ENCODE measurements around the gene PIK3R4.

The PIK3R4 gene

DNA sequence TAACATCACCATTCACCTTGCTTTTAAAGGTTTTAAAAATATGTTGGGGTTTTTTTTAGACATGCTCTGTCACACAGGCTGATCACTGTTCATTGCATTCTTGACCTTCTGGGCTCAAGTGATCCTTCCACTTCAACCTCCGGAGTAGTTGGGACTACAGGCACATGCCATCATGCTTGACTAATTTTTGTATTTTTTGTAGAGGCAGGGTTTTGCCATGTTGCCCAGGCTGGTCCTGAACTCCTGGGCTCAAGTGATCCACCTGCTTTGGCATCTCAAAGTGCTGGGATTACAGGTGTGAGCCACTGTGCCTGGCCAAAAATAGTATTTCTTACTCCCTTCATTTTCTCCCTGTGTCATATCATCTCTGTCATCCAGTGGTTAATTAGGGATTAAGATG lies 101.4 kb downstream of the PIK3R4 start:
- TF ChIP-seq, protein P1, sequence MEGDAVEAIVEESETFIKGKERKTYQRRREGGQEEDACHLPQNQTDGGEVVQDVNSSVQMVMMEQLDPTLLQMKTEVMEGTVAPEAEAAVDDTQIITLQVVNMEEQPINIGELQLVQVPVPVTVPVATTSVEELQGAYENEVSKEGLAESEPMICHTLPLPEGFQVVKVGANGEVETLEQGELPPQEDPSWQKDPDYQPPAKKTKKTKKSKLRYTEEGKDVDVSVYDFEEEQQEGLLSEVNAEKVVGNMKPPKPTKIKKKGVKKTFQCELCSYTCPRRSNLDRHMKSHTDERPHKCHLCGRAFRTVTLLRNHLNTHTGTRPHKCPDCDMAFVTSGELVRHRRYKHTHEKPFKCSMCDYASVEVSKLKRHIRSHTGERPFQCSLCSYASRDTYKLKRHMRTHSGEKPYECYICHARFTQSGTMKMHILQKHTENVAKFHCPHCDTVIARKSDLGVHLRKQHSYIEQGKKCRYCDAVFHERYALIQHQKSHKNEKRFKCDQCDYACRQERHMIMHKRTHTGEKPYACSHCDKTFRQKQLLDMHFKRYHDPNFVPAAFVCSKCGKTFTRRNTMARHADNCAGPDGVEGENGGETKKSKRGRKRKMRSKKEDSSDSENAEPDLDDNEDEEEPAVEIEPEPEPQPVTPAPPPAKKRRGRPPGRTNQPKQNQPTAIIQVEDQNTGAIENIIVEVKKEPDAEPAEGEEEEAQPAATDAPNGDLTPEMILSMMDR (IDR thresholded peaks at IDR 0.05; ENCODE audit: low read depth, low read length): no peak
- DNase-seq (ENCODE audit: low read depth, low spot score): no peak
- in situ Hi-C loops (cut with HindIII; ENCODE audit: low sequenced_read_pairs): no loop called here
- no peak overlapping the region for H3K4me3 ChIP-seq (ENCODE audit: low read depth, low read length)

DNA sequence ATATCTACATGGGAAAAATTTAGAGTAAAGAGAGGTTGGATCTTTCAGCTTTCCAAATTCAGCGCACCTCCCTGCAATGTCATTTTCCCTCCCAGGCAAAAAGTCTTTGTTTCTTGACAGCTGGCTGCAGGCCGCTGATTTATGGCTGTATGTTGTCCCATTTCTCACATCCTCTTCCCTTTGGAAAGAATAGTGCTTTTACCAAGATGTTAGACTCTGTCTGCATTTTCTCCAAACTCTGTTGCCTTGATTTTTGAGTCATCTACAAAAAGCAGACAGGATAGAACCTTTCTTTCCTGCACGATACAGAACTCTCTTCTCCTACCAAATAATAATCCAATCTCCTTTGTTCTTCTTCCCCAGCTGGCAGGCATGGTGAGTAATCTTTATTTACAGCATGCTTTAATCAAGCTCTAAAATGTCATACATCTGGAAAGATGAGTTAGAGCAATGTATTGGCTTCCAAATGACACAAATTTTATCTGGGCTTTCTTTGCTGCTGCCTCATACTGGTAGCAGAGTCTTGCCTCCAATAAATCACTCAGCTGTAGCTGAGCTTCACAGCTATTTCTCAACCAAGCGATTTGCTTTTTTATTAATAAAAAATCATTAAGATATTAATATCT lies 101.9 kb downstream of the PIK3R4 start:
- TF ChIP-seq, protein P1 (IDR thresholded peaks at IDR 0.05; ENCODE audit: low read depth, low read length): no peak
- H3K4me3 ChIP-seq (ENCODE audit: low read depth, low read length): no peak overlapping the region
- no peak for DNase-seq (ENCODE audit: low read depth, low spot score)
- in situ Hi-C loops (cut with HindIII; ENCODE audit: low sequenced_read_pairs): no loop called here

DNA sequence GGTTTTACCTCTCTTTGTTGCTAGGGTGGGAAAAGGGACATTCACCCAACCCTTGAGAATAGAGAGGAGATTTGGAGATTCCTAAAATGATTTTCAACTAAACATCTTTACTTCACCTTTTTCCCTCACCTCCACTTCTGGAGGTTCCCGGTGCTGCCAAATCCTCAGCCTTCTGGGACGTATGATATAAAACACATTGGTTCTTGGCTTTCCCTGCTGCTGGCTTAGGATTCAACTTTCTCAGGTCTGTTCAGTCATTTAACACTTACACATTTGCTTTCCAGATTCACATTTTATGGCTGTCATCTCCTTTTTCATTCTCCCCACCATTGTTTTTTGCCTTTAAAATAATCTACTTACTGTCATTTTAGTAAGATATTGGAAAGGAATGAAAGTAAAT lies 106.6 kb downstream of the PIK3R4 start:
- in situ Hi-C loops (cut with HindIII; ENCODE audit: low sequenced_read_pairs): no loop called here
- H3K4me3 ChIP-seq (ENCODE audit: low read depth, low read length): no peak overlapping the region
- DNase-seq (ENCODE audit: low read depth, low spot score): no peak
- TF ChIP-seq, protein P1 (IDR thresholded peaks at IDR 0.05; ENCODE audit: low read depth, low read length): no peak

DNA sequence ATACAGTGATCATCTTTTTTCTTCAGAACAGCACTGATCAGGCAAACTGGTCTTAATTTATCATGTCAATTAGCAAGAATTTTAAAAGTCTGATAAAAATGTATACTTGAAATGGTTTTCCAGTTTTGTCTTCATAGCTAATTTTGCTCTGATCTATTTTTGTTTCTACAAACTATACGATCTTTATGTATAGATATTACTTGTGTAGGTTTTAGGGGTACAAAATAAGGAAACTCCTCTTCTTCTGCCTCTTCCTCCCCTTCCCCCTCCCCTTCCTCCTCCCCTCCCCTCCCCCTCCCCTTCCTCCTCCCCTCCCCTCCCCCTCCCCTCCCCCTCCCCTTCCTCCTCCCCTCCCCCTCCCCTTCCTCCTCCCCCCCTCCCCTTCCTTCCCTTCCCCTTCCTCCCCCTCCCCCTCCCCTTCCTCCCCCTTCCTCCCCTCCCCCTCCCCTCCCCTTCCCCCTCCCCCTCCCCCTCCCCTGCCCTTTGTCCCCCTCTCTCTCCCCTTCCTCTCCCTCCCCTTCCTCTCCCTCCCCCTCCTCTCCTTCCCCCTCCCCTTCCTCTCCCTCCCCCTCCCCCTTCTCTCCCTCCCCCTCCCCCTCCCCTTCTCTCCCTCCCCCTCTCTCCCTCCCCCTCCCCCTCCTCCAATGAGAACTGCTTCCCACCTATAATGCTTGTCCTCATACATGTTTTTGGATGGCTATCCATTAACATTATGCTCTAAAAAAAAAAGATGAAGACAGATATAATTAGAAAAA lies 110.0 kb downstream of the PIK3R4 start:
- in situ Hi-C loops (cut with HindIII; ENCODE audit: low sequenced_read_pairs): no loop called here
- DNase-seq (ENCODE audit: low read depth, low spot score): no peak
- H3K4me3 ChIP-seq (ENCODE audit: low read depth, low read length): no peak overlapping the region
- TF ChIP-seq, protein P1 (IDR thresholded peaks at IDR 0.05; ENCODE audit: low read depth, low read length): no peak

DNA sequence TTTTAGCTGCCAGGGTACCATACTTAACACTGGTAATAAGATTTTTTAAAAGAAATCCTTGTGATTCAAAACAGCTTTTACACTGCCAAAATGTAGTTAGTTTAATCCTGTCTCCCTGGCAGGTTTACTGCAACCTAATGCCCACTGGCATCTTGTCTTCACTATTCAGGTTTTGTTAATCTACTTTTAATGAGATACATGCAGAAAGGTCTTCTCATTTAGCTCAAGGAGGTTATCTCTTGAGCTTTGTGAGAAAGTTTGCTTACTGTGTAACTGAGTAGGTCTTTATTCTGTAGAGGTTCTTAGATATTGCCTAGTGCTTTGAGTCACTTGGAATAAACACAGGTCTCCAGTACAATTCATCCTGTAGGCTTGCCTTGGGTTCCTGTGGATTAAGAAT lies 110.7 kb downstream of the PIK3R4 start:
- TF ChIP-seq, protein P1 (IDR thresholded peaks at IDR 0.05; ENCODE audit: low read depth, low read length): no peak
- in situ Hi-C loops (cut with HindIII; ENCODE audit: low sequenced_read_pairs): no loop called here

DNA sequence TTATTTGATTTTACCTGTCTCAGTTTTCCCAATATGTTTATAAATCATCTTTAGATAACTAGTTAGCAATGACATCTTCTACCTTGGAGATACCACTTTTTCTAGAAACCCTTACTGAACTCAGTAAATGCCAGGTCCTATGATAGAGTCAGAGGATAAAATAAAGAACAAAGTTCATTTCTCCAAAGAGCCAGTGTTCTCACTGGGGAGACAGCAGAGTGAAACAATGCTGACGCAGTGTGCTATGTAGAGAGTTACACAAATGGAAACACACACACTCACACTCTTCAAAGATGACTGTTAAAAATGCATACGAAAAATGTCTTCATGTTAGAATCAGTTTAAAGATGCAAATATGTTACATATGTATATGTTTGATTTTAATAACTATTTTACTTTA lies 111.3 kb downstream of the PIK3R4 start:
- TF ChIP-seq, protein P1 (IDR thresholded peaks at IDR 0.05; ENCODE audit: low read depth, low read length): no peak
- no peak for DNase-seq (ENCODE audit: low read depth, low spot score)
- in situ Hi-C loops (cut with HindIII; ENCODE audit: low sequenced_read_pairs): no loop called here
- H3K4me3 ChIP-seq (ENCODE audit: low read depth, low read length): no peak overlapping the region

More for the DNA sequence above, 110.7 kb downstream of the PIK3R4 start:
- DNase-seq (ENCODE audit: low read depth, low spot score): no peak
- H3K4me3 ChIP-seq (ENCODE audit: low read depth, low read length): no peak overlapping the region
